HG02884 (cell line): ENCODE measurements around the gene SRBD1.

Experiments
- ATAC-seq: cut with Tn5 transposase; IDR thresholded peaks from one replicate; pipeline ENCODE4 v1.9.1; 2021; ENCODE audit warnings: mild to moderate bottlenecking, moderate library complexity; ENCODE audit not compliant: unreplicated experiment

The SRBD1 gene

GRCh38 chr2:45554073-45554741 is 56.9 kb downstream of the SRBD1 start:
- ATAC-seq: no peak

DNA sequence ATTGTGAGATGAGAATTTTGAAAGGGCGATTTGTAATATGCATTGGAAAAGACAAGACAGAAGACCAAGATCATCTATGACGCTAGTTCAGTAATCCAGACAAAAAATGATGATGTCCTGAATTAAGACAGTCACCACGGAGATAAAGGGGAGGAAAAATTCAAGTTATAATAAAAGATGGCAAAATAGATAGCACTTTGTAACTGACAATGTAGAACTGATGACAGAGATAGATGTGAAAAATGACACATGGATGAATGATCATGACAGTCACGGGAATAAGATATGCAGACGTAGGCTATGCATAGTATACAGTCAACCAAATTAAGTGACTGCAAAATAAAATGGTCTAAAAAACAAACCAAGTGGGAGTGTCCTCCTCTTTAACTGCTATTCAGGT is 59.2 kb downstream of the SRBD1 start:
- ATAC-seq: no peak

DNA sequence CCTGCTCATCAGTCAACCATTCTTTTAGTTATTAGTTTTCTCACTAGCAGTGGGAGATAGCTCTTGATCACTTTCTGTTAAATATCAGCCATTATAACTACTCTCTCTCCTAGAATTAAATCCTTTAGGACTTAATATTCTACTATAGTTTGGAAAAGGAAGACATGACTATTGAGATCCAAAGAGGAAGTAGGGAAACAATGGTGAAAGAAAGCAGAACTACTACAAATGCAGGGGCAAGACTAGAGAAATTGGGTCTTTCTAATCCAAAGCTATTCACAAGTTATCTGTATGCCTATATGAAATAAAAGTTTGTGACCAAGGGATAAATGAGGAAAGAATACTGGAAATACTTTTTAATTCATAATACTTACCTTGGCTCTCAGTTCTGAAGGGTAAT is 65.1 kb downstream of the SRBD1 start:
- ATAC-seq: no peak

DNA sequence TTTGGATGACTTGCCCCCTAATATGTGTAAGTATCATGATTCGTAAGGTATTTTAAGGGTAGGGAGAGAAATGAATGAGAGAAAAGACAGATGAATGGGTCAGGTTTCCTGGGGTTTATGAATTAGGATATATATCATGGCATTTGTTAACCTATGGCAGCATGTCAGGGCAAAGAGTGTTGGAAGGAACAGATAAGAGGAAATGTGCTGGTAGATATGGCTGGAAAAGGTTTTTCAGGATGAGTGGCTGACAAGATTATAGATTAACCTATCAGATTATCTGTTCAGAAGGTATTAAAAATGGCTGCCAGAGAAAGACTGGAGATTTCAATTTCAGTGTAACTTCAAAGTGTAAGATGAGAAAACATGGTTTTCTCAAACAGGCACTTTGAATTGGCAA is 67.8 kb downstream of the SRBD1 start:
- no peak for ATAC-seq

- no peak for ATAC-seq
Observed at GRCh38 chr2:45542013-45542412, 69.1 kb downstream of the SRBD1 start.

GRCh38 chr2:45541450-45541849 is 69.6 kb downstream of the SRBD1 start:
- ATAC-seq: no peak

GRCh38 chr2:45540942-45541341 is 70.1 kb downstream of the SRBD1 start:
- ATAC-seq: no peak

GRCh38 chr2:45533771-45534170 is 77.3 kb downstream of the SRBD1 start:
- no peak for ATAC-seq

GRCh38 chr2:45532181-45532580 is 78.9 kb downstream of the SRBD1 start:
- ATAC-seq: no peak

GRCh38 chr2:45524016-45524415 is 87.1 kb downstream of the SRBD1 start:
- ATAC-seq: no peak

DNA sequence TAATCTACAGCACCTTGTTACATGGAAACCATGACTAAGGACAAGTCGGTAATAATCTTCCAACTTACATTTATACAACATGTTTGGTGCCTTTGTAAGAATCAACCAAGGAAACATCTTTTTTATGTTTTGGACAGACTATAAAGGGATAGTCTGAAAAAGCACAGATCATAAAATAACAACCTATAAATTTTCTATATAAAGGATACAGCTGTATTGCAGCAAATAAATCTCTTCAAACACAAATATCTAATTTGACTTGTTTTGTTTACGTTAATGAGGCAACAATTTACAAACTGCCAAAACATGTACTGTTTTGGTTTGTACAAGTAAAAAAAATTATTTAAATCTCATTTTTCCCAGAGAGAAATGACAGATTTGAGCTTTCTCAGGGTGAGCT is 92.5 kb downstream of the SRBD1 start:
- ATAC-seq: no peak

DNA sequence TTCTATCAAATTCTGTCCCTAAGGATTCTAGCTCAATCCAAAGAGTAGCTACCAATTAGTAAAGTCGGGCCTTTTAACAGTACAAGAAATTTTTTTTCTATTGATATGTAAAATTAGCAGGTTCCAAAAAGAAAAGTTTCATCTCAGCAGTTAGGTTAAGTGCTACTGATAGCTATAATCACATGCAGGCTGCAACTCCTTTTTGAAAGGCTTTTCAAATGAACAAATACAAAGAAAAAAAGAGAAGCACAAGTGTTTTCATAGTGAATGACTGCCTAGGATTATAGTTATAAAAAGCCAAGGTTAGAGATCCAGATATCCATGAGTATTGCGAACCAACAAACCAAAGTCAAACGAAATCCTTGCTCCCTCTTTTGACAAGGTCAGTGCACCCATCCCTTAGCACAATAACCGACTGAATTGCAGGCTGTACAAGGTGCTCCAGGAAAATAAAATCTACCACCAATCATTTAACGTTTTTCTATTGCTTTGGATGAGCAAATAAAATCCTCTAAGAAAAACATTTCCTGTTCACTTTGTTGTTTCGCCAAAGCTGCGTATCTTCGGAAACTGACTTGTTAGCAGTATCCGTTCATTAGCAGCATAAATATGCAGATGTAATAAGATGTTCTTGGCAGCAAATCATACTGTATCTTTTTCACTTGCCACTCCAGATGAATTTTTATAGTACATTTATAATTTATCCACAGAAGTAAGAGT is 100.2 kb downstream of the SRBD1 start:
- ATAC-seq: no peak

DNA sequence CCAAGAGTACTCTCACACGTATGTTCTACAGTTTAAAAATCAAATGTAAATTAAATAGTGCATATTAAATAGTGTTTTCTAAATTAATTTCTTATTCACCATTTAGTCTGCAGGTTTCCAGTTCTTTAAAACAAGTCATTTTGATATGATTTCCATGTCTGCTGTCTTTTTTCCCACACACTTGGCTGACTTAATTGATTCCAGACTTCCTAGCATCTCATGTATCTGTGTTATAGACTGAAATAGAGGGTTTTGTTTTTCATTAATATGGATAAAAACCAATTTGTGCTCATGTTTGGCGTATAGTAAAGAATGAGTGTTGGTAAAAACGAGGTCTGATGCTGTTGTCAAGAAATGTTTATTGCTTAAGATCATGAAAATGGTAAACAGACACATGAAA is 104.3 kb downstream of the SRBD1 start:
- ATAC-seq: no peak

- ATAC-seq: no peak
Observed at GRCh38 chr2:45505138-45505537, 105.9 kb downstream of the SRBD1 start.

- no peak for ATAC-seq
Observed at GRCh38 chr2:45498661-45499550, 112.2 kb downstream of the SRBD1 start.

- no peak for ATAC-seq
Observed at GRCh38 chr2:45497355-45497754, 113.7 kb downstream of the SRBD1 start.

DNA sequence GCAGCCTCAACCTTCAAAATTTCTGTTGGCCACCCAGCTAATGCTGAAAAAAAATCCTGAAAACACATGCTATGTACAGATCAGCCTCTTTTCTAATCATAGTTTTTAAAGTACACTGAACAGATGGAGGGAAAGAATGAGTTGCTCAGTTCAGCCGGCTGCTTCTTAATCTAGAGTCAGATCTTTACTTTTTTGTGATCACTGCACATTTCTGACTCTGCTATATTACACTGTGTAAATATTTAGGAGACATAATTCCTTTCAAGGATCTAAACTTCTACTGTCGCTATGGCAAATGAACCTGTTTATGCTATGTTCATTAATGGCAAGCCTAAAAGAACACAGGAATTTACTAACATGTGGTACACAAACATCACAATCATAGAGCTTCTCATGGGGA is 114.2 kb downstream of the SRBD1 start:
- ATAC-seq: no peak

- no peak for ATAC-seq
Observed at GRCh38 chr2:45494978-45495293, 116.1 kb downstream of the SRBD1 start.

GRCh38 chr2:45494275-45494977 is 116.6 kb downstream of the SRBD1 start:
- no peak for ATAC-seq

GRCh38 chr2:45484965-45485364 is 126.1 kb downstream of the SRBD1 start:
- ATAC-seq: no peak

- no peak for ATAC-seq
Observed at GRCh38 chr2:45483997-45484396, 127.1 kb downstream of the SRBD1 start.
